ENCODE data around the gene PRMT7.

Gene PRMT7

DNA sequence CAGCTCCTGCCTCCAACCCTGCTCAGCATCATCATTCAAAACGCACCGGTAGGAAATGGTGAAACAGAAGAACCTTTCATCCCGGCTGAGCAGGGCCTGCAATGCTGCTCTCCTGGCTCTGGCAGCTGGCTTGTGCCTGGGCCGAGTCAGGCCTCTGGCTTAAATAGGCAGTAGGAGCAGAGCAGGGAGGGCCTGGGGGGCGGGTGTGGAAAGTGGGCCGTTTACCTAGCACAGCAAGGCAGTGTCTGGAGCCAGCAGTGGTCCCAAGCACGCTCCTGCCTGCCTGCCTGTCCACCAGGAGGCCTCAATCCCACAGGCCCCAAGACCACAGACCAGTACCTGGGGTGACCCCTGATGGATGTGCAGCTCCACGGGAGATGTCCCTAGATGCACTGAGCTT is 78.2 kb downstream of the PRMT7 start:
- no peak overlapping the region for H3K4me3 ChIP-seq (ENCODE audit: low read depth, low read length)
- TF ChIP-seq, protein P1, sequence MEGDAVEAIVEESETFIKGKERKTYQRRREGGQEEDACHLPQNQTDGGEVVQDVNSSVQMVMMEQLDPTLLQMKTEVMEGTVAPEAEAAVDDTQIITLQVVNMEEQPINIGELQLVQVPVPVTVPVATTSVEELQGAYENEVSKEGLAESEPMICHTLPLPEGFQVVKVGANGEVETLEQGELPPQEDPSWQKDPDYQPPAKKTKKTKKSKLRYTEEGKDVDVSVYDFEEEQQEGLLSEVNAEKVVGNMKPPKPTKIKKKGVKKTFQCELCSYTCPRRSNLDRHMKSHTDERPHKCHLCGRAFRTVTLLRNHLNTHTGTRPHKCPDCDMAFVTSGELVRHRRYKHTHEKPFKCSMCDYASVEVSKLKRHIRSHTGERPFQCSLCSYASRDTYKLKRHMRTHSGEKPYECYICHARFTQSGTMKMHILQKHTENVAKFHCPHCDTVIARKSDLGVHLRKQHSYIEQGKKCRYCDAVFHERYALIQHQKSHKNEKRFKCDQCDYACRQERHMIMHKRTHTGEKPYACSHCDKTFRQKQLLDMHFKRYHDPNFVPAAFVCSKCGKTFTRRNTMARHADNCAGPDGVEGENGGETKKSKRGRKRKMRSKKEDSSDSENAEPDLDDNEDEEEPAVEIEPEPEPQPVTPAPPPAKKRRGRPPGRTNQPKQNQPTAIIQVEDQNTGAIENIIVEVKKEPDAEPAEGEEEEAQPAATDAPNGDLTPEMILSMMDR (IDR thresholded peaks at IDR 0.05; ENCODE audit: low read depth, low read length), result no peak

DNA sequence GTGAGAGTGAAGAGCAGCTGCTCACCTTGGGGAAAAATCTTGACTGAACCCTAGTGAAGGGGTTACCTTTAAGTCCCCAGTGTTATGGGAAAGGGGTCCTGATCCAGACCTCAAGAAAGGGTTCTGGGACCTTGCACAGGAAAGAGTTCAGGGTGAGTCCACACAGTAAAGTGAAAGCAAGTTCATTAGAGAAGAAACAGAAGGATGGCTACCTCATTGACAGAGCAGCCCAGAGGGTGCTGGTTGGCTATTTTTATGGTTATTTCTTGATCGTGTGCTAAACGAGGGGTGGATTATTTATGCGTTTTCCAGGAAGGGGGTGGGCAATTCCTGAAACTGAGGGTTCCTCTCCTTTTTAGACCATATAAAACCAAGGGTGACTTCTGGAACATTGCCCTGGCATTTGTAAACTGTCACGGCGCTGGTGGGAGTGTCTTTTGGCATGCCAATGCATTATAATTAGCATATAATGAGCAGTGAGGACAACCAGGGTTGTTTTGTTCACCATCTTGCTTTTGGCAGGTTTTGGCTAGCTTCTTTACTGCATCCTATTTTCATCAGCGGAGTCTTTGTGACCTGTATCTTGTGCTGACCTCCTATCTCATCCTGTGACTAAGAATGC is 79.0 kb downstream of the PRMT7 start:
- TF ChIP-seq, protein P1 (IDR thresholded peaks at IDR 0.05; ENCODE audit: low read depth, low read length), result no peak
- H3K4me3 ChIP-seq (ENCODE audit: low read depth, low read length), result no peak overlapping the region

DNA sequence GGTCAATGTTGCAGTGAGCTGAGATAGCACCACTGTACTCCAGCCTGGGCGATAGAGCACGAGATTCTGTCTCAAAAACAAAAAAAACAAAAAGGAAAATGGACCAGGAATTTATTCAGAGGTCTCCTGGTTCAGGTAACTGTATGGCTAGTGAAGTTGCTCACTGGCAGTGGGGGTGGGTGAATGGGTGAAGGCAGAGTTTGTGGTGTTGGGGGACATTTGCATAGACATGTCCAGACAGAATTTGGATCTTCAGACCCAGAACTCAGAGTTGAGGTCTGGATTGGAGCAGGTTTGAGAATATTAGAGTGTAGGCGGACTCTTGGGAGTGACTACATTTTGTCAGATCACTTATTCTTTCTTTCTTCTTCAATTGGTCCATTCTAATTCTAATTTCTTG is 82.5 kb downstream of the PRMT7 start:
- TF ChIP-seq, protein P1 (IDR thresholded peaks at IDR 0.05; ENCODE audit: low read depth, low read length), result no peak
- no peak overlapping the region for H3K4me3 ChIP-seq (ENCODE audit: low read depth, low read length)

DNA sequence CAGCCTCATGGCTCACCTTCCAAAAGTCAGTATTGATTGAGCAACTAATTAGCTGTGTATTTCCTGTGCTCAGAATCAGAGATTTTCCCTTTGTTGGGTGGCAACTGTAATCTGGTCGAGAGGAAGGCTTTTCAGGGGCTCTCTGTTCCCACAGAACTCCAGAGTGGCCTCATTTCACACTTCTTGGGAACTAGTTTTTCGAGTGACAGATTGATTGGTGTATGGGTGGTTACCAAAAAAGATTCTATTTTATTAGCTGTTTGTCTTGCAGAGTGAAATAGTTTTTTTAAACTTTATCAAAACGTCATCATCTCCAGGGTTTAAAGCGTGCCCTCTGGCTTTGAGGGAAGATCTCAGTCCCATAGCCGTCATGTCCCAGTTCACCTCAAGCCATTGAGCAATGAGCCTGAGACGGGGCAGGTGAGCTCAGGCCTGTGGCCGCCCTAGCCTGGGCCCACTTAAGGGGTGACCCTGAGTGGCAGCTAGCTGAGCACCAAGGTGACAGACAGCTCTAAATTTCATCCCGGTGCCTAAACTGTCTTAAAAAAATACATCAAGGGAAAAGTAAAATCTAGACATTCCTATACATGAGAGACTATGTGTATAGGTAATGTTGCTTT is 84.5 kb downstream of the PRMT7 start:
- TF ChIP-seq, protein P1 (IDR thresholded peaks at IDR 0.05; ENCODE audit: low read depth, low read length), result no peak
- no peak overlapping the region for H3K4me3 ChIP-seq (ENCODE audit: low read depth, low read length)

DNA sequence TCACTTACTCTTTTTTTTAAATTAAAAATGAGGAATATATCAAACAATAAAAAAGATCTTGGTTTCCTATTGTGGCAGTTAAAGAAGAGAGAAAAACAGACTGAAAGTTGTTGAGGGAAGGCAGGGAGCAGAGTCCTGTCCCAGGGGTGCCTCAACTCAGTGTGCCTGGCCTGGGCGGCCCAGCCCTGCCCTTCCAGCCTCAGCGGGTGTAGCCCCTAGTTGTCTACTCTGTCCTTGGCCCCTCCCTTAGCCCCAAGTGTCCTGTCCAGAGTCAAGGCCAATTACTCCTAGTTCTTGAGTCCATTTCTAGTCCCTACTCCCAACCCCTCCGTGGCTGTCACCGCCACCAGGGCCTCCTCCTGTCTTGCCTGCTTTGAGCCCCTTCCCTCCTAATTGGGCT is 85.0 kb downstream of the PRMT7 start:
- H3K4me3 ChIP-seq (ENCODE audit: low read depth, low read length), result no peak overlapping the region

DNA sequence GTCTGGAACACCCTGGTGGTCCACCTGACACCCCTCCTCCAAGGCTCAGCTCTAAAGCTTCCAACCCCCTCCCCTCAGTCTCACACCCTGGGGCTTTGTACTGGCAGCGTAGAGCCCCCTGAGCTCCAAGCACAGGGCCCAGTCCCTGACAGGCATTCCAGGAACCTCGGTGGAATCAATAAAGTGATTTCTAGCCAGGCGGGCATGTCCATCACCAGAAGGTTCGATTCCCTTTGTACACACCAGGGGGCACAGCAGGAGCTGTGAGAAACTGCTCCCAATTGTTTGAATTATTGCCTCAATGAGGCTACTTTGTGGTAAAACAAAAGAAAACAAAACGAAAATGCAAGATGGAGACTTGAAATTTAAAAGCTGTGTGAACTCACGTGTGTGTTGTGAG is 85.7 kb downstream of the PRMT7 start:
- TF ChIP-seq, protein P1 (IDR thresholded peaks at IDR 0.05; ENCODE audit: low read depth, low read length), result peak; percentile 75
- no peak overlapping the region for H3K4me3 ChIP-seq (ENCODE audit: low read depth, low read length)

More for the DNA sequence above, 85.0 kb downstream of the PRMT7 start:
- TF ChIP-seq, protein P1 (IDR thresholded peaks at IDR 0.05; ENCODE audit: low read depth, low read length), result no peak

DNA sequence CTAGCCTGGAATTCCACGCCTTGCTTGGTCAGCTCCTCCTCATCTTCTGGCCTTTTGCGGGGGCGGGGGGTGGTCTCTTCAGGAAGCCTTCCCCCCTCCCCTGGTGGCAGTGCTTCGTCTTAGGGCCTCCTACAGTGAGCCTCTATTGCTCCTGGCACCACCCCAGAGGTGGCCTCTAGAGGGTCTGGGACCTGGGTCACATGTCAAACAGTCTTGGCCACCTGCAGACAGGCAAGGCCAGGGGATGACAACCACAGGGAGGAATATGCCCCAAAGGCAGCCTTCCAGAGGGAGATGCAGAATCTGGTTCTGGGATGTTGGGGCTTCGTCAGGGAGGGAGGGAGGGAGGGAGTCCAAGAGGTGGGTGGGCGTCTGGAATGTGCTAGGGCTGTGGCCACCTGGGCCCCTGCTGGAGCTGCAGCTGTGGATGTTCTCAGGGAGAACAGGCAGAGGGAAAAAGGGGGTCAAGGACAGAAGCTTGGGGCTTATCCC is 86.9 kb downstream of the PRMT7 start:
- TF ChIP-seq, protein P1 (IDR thresholded peaks at IDR 0.05; ENCODE audit: low read depth, low read length), result no peak
- H3K4me3 ChIP-seq (ENCODE audit: low read depth, low read length), result no peak overlapping the region

All from WI38 (cell line).